GM19455 (cell line): ENCODE measurements around the gene SMARCAL1.

Experiments
- ATAC-seq: cut with Tn5 transposase; IDR thresholded peaks from one replicate; pipeline ENCODE4 v1.9.1; 2021; ENCODE audit not compliant: unreplicated experiment

SMARCAL1 gene

GRCh38 chr2:216474925-216475670 lies 62.8 kb downstream of the SMARCAL1 start:
- ATAC-seq = no peak

- ATAC-seq = no peak
Measured at GRCh38 chr2:216475767-216476166, 63.5 kb downstream of the SMARCAL1 start.

GRCh38 chr2:216477283-216478035 lies 65.2 kb downstream of the SMARCAL1 start:
- no peak for ATAC-seq

GRCh38 chr2:216478151-216478550 lies 65.9 kb downstream of the SMARCAL1 start:
- no peak for ATAC-seq

- ATAC-seq = no peak
Measured at GRCh38 chr2:216478791-216479190, 66.5 kb downstream of the SMARCAL1 start.

- no peak for ATAC-seq
Measured at GRCh38 chr2:216480221-216480620, 67.9 kb downstream of the SMARCAL1 start.

- no peak for ATAC-seq
Measured at GRCh38 chr2:216482640-216483039, 70.4 kb downstream of the SMARCAL1 start.

GRCh38 chr2:216485237-216485636 lies 73.0 kb downstream of the SMARCAL1 start:
- no peak for ATAC-seq

GRCh38 chr2:216485745-216486144 lies 73.5 kb downstream of the SMARCAL1 start:
- ATAC-seq = no peak

- ATAC-seq = no peak
Measured at GRCh38 chr2:216486271-216486670, 74.0 kb downstream of the SMARCAL1 start.

- ATAC-seq = no peak
Measured at GRCh38 chr2:216486708-216487107, 74.4 kb downstream of the SMARCAL1 start.

GRCh38 chr2:216490061-216490460 lies 77.8 kb downstream of the SMARCAL1 start:
- ATAC-seq = no peak

GRCh38 chr2:216491793-216492596 lies 79.7 kb downstream of the SMARCAL1 start:
- peak; percentile 89 for ATAC-seq

- peak; percentile 3 for ATAC-seq
Measured at GRCh38 chr2:216492597-216493333, 80.5 kb downstream of the SMARCAL1 start.

- ATAC-seq = no peak
Measured at GRCh38 chr2:216493334-216493685, 81.0 kb downstream of the SMARCAL1 start.

GRCh38 chr2:216495656-216496055 lies 83.4 kb downstream of the SMARCAL1 start:
- ATAC-seq = no peak

- no peak for ATAC-seq
Measured at GRCh38 chr2:216497382-216498069, 85.2 kb downstream of the SMARCAL1 start.

- peak; percentile 2 for ATAC-seq
Measured at GRCh38 chr2:216498070-216498378, 85.7 kb downstream of the SMARCAL1 start.

- peak; percentile 92 for ATAC-seq
Measured at GRCh38 chr2:216498379-216499352, 86.4 kb downstream of the SMARCAL1 start, which contains the start of gene RPL37A. RPL37A (plus strand) TSS chr2:216498844; CDS start chr2:216498875, 31 bp downstream.
